HepG2 (cell line): Measurements from ENCODE around the gene P2RX2. TPM values are rescaled to one million over a fixed set of nuclear protein-coding genes. Genes with fewer than 3 reads are reported as not detected.

Experiments used
- ARID2 ChIP-seq: sonication (generic); formaldehyde crosslinking; IDR thresholded peaks from 2 replicates; pipeline ENCODE4 v1.8.1; 2022; ENCODE audit warnings: mild to moderate bottlenecking, missing genetic modification reagents, borderline replicate concordance
- GABPB1 ChIP-seq: IDR thresholded peaks from 2 replicates; pipeline ENCODE4 v1.6.1; 2016; ENCODE audit warnings: mild to moderate bottlenecking, missing genetic modification reagents, moderate library complexity, missing compliant biosample characterization
- MAZ ChIP-seq, 2 experiments: sonication (generic) in 1 of 2; formaldehyde crosslinking in 1 of 2; IDR thresholded peaks; 2 replicates each; pipeline versions ENCODE4 v1.5.0 to v1.6.1; 2012 to 2020; ENCODE audit warnings: low read depth in 2 of 2, mild to moderate bottlenecking in 2 of 2, borderline replicate concordance in 1 of 2, improper control_type of control experiment in 1 of 2, low read length in 1 of 2, missing genetic modification reagents in 1 of 2, moderate library complexity in 1 of 2
- MNT ChIP-seq: fragments of 450-650 bp; IDR thresholded peaks from 2 replicates; pipeline ENCODE4 v1.6.1; 2016
- MXI1 ChIP-seq: IDR thresholded peaks from 3 replicates; pipeline ENCODE4 v1.6.1; 2012; ENCODE audit warnings: low read depth, low read length, inconsistent platforms, borderline replicate concordance
- NR2F1 ChIP-seq, 2 experiments: fragments of 450-650 bp in 1 of 2; formaldehyde crosslinking in 1 of 2; IDR thresholded peaks; 2 replicates each; pipeline versions ENCODE4 v1.5.0 to v1.6.1; 2016 to 2020; ENCODE audit warnings: mild to moderate bottlenecking in 1 of 2, missing compliant biosample characterization in 1 of 2, missing genetic modification reagents in 1 of 2, moderate library complexity in 1 of 2
- SP140L ChIP-seq: sonication (generic); formaldehyde crosslinking; IDR thresholded peaks from 2 replicates; pipeline ENCODE4 v1.4.0; 2020; ENCODE audit warnings: missing genetic modification reagents, borderline replicate concordance
- TAF1 ChIP-seq: sonication (generic); formaldehyde crosslinking; IDR thresholded peaks from 2 replicates; pipeline ENCODE4 v1.4.0; 2020; ENCODE audit warnings: missing genetic modification reagents
- XRCC5 ChIP-seq: fragments of 200-400 bp; formaldehyde crosslinking; optimal IDR thresholded peaks from 2 replicates; pipeline ENCODE3; 2017; ENCODE audit warnings: mild to moderate bottlenecking, low read length
- ZFP41 ChIP-seq: sonication (generic); formaldehyde crosslinking; IDR thresholded peaks from 2 replicates; pipeline ENCODE4 v1.4.0; 2020; ENCODE audit warnings: mild to moderate bottlenecking, missing genetic modification reagents, borderline replicate concordance
- ZNF350 ChIP-seq: sonication (generic); formaldehyde crosslinking; IDR thresholded peaks from 2 replicates; pipeline ENCODE4 v1.4.0; 2020; ENCODE audit warnings: mild to moderate bottlenecking, low read depth, missing genetic modification reagents, borderline replicate concordance
- ZNF501 ChIP-seq: sonication (generic); formaldehyde crosslinking; IDR thresholded peaks from 2 replicates; pipeline ENCODE4 v1.5.1; 2020; ENCODE audit warnings: mild to moderate bottlenecking, moderate library complexity, missing genetic modification reagents
- ZNF614 ChIP-seq: IDR thresholded peaks from 2 replicates; pipeline ENCODE4 v1.6.1; 2018; ENCODE audit warnings: missing biosample characterization, missing genetic modification reagents, inconsistent platforms, borderline replicate concordance
- ZNF891 ChIP-seq: sonication (generic); formaldehyde crosslinking; IDR thresholded peaks from 2 replicates; pipeline ENCODE4 v1.5.0; 2020; ENCODE audit warnings: mild to moderate bottlenecking, missing genetic modification reagents
- polyA plus RNA-seq, 8 experiments: library from polyadenylated mRNA; depleted of rRNA in 3 of 8; stranded (reverse) in 7 of 8; unstranded in 1 of 8; fragments of >200 nt; fragmentation: Illumina TruSeq in 4 of 8; extraction: Trizol in 4 of 8; gene quantifications; 2 replicates each; pipeline versions ENCODE4 v1.2.1 to v1.2.3, GENCODE V29; 2011 to 2016; ENCODE audit warnings: low read depth in 4 of 8, missing spikeins in 1 of 8, mixed read lengths in 1 of 8; ENCODE audit not compliant: insufficient read depth in 1 of 8
- total RNA-seq, 5 experiments: library from RNA; depleted of rRNA; stranded (reverse); fragments of >200 nt; fragmentation: Illumina TruSeq; extraction: Trizol; gene quantifications; 2 replicates each; pipeline ENCODE4 v1.2.3, GENCODE V29; 2016; ENCODE audit warnings: low read depth in 1 of 5
- TF ChIP-seq, protein P1 (sequence below): IDR thresholded peaks from 2 replicates; pipeline ENCODE4 v1.6.1; 2012; ENCODE audit warnings: inconsistent platforms
- TF ChIP-seq, protein P2 (sequence below): sonication (generic); formaldehyde crosslinking; IDR thresholded peaks from 2 replicates; pipeline ENCODE4 v1.4.0; 2020; ENCODE audit warnings: missing genetic modification reagents
- TF ChIP-seq, protein P3 (sequence below): IDR thresholded peaks from 2 replicates; pipeline ENCODE4 v1.6.1; 2016; ENCODE audit warnings: low read depth, borderline replicate concordance
- TF ChIP-seq, protein P4 (sequence below): sonication (generic); formaldehyde crosslinking; IDR thresholded peaks from 2 replicates; pipeline ENCODE4 v1.4.0; 2020; ENCODE audit warnings: missing genetic modification reagents
- TF ChIP-seq, protein P5 (sequence below): sonication (generic); formaldehyde crosslinking; IDR thresholded peaks from 2 replicates; pipeline ENCODE4 v1.4.0; 2020; ENCODE audit warnings: missing genetic modification reagents

P2RX2 gene
- total and polyA plus RNA-seq, 2 of the 13 experiments (the other 11 are each of a cell fraction or from before 2014, with no cell fraction given) = not detected

- TF ChIP-seq MNT (0 out of 2 replicates have a peak, but pooled peaks have one; percentile 50), GABPB1 (CRISPR knock-in tag) (peak; percentile 13; the same call in 1 of the 2 replicates), ARID2 (no peak), ZNF501 (CRISPR knock-in tag) (0 out of 2 replicates have a peak, but pooled peaks have one; percentile 41), TAF1 (CRISPR knock-in tag) (no peak), MAZ (IDR thresholded peaks at IDR 0.05; ENCODE audit: borderline replicate concordance, low read depth, low read length) (0 out of 2 replicates have a peak, but pooled peaks have one; percentile 25), MAZ (CRISPR knock-in tag; IDR thresholded peaks at IDR 0.05; ENCODE audit: low read depth) (no peak), ZNF350 (CRISPR knock-in tag) (0 out of 2 replicates have a peak, but pooled peaks have one; percentile 39), MXI1 (peak; percentile 27; the same call in 1 of the 3 replicates), ZNF614 (CRISPR knock-in tag) (0 out of 2 replicates have a peak, but pooled peaks have one; percentile 24), ZFP41 (CRISPR knock-in tag) (no peak), XRCC5 (peak; percentile 74), NR2F1 (CRISPR knock-in tag; IDR thresholded peaks at IDR 0.05) (no peak), ZNF891 (peak; percentile 54; the same call in 1 of the 2 replicates), SP140L (CRISPR knock-in tag) (no peak)
- TF ChIP-seq, protein P1, sequence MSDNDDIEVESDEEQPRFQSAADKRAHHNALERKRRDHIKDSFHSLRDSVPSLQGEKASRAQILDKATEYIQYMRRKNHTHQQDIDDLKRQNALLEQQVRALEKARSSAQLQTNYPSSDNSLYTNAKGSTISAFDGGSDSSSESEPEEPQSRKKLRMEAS = peak; percentile 45; the same call in 1 of the 2 replicates
- TF ChIP-seq, protein P2, sequence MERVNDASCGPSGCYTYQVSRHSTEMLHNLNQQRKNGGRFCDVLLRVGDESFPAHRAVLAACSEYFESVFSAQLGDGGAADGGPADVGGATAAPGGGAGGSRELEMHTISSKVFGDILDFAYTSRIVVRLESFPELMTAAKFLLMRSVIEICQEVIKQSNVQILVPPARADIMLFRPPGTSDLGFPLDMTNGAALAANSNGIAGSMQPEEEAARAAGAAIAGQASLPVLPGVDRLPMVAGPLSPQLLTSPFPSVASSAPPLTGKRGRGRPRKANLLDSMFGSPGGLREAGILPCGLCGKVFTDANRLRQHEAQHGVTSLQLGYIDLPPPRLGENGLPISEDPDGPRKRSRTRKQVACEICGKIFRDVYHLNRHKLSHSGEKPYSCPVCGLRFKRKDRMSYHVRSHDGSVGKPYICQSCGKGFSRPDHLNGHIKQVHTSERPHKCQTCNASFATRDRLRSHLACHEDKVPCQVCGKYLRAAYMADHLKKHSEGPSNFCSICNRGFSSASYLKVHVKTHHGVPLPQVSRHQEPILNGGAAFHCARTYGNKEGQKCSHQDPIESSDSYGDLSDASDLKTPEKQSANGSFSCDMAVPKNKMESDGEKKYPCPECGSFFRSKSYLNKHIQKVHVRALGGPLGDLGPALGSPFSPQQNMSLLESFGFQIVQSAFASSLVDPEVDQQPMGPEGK (CRISPR knock-in tag) = peak; percentile 23; the same call in 1 of the 2 replicates
- TF ChIP-seq, protein P3, sequence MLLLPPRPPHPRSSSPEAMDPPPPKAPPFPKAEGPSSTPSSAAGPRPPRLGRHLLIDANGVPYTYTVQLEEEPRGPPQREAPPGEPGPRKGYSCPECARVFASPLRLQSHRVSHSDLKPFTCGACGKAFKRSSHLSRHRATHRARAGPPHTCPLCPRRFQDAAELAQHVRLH (CRISPR knock-in tag) = peak; percentile 38; the same call in 1 of the 2 replicates
- TF ChIP-seq, protein P4, sequence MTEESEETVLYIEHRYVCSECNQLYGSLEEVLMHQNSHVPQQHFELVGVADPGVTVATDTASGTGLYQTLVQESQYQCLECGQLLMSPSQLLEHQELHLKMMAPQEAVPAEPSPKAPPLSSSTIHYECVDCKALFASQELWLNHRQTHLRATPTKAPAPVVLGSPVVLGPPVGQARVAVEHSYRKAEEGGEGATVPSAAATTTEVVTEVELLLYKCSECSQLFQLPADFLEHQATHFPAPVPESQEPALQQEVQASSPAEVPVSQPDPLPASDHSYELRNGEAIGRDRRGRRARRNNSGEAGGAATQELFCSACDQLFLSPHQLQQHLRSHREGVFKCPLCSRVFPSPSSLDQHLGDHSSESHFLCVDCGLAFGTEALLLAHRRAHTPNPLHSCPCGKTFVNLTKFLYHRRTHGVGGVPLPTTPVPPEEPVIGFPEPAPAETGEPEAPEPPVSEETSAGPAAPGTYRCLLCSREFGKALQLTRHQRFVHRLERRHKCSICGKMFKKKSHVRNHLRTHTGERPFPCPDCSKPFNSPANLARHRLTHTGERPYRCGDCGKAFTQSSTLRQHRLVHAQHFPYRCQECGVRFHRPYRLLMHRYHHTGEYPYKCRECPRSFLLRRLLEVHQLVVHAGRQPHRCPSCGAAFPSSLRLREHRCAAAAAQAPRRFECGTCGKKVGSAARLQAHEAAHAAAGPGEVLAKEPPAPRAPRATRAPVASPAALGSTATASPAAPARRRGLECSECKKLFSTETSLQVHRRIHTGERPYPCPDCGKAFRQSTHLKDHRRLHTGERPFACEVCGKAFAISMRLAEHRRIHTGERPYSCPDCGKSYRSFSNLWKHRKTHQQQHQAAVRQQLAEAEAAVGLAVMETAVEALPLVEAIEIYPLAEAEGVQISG (CRISPR knock-in tag) = 0 out of 2 replicates have a peak, but pooled peaks have one; percentile 19
- TF ChIP-seq, protein P5, sequence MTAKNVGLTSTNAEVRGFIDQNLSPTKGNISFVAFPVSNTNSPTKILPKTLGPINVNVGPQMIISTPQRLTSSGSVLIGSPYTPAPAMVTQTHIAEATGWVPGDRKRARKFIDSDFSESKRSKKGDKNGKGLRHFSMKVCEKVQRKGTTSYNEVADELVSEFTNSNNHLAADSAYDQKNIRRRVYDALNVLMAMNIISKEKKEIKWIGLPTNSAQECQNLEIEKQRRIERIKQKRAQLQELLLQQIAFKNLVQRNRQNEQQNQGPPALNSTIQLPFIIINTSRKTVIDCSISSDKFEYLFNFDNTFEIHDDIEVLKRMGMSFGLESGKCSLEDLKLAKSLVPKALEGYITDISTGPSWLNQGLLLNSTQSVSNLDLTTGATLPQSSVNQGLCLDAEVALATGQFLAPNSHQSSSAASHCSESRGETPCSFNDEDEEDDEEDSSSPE = 0 out of 2 replicates have a peak, but pooled peaks have one; percentile 13
Observed at GRCh38 chr12:132614861-132615578, 3.6 kb upstream of the P2RX2 start (continued).
